Ectodermal cell (in vitro differentiated cells): Measurements from ENCODE around the gene LPIN1.

ENCODE experiments used
- H3K27ac ChIP-seq: 2 replicates; pipeline ENCODE4 v1.7.0; 2013; ENCODE audit warnings: mild to moderate bottlenecking, low read depth, low read length; ENCODE audit not compliant: insufficient read depth, poor library complexity, severe bottlenecking
- H3K27me3 ChIP-seq: 2 replicates; pipeline ENCODE4 v1.7.0; 2013; ENCODE audit warnings: mild to moderate bottlenecking, low read length; ENCODE audit not compliant: insufficient read depth, control insufficient read depth, poor library complexity, severe bottlenecking
- H3K36me3 ChIP-seq: one replicate; pipeline ENCODE4 v1.7.0; 2013; ENCODE audit warnings: low read length; ENCODE audit not compliant: control insufficient read depth, insufficient read depth
- H3K4me1 ChIP-seq: one replicate; pipeline ENCODE4 v1.7.0; 2013; ENCODE audit warnings: low read length; ENCODE audit not compliant: control insufficient read depth, insufficient read depth
- H3K4me3 ChIP-seq: 2 replicates; pipeline ENCODE4 v1.7.0; 2013; ENCODE audit warnings: low read depth, low read length, control low read depth; ENCODE audit not compliant: insufficient read depth
- H3K9me3 ChIP-seq: 2 replicates; pipeline ENCODE4 v1.7.0; 2013; ENCODE audit warnings: mild to moderate bottlenecking, low read length, moderate library complexity; ENCODE audit not compliant: control insufficient read depth
- WGBS, 2 experiments: methylation state at CpG; one replicate each; pipeline ENCODE4 v1.1.7; 2013; ENCODE audit warnings: missing lambda C conversion rate in 2 of 2; 5-methylcytosine and 5-hydroxymethylcytosine counted together

The LPIN1 gene

DNA sequence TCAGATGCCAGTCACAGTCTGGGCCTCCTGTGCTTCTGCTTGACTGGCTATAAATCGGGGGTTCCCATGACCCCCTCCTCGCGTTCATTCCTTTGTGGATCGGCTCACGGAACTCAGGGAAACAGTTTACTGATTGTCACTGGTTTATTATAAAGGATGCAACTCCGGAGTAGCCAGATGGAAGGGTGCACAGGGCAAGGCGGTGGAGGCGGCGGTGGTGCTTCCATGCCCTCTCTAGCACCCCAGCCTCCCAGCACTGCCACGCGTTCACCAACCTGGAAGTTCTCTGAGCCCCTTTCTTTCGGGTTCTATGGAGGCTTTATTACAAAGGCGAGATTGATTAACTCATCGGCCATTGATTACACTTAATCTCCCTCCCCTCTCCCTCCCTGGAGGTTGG, 15.6 kb downstream of the LPIN1 start:
- 97% methylated on average over 12 of the region's 14 CpGs for WGBS, 2 experiments
- Histone ChIP-seq H3K36me3 (peaks cover 18% of the 10 kb centered on the region), H3K4me3 (no peak overlapping the region), H3K27ac (no peak overlapping the region), H3K27me3 (no peaks in the 10 kb centered on the region), H3K9me3 (no peaks in the 10 kb centered on the region), H3K4me1 (no peaks in the 10 kb centered on the region)

DNA sequence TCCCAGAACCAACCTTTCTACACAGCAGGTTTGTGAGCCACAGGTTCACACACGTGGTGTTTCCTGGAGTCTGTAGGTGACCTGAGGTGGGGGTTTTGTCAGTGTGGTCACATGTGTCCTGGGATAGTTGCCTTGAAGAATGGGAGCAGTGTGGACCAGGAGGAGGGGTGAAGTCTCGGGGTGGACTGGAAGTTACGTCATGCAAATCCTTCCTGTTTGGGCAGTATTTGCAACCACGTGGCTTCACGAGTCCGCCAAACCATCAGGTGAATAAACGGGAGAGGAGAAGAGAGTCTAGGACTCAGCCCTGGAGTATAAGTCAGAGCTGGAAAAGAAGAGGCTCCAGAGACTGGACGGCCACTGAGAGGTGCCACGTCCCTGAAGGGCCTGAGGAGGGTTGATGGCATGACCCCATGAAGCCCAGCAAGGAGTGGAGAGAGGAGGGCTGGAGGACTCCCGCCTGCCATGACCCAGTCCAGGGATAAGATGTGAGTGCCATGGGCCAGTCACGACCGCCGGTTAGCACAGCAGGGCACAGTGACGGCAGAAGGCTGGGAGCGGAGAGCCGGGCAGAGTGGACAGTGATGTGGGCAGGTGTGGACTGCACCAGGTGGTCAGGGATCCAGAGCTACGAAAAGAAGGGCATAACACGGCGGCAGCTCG, 16.5 kb downstream of the LPIN1 start:
- WGBS, 2 experiments: 93 to 94% methylated on average over 20 of the region's 20 CpGs
- Histone ChIP-seq H3K4me3 (no peak overlapping the region), H3K27me3 (no peaks in the 10 kb centered on the region), H3K9me3 (no peaks in the 10 kb centered on the region), H3K4me1 (no peaks in the 10 kb centered on the region), H3K27ac (no peak overlapping the region), H3K36me3 (peaks cover 24% of the 10 kb centered on the region)

DNA sequence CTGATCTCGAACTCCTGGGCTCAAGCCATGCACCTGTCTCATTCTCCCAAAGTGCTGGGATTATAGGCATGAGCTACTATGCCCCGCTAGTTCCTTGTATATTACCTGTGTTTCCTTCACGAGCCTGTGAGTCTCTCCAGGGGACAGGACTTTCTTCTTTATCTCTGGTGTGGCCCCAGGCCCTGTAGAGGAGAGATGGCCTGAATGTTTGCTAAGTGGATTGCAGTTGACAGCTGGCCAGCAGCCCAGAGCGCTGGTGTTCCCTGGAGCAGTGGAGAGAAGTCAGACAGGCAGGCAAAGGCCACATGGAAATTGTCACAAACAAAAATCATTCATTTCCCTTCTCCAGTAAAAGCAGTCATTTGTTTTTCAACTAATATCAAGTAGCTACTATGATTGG, 17.9 kb downstream of the LPIN1 start:
- Histone ChIP-seq H3K27ac (no peak overlapping the region), H3K4me1 (no peaks in the 10 kb centered on the region), H3K9me3 (no peaks in the 10 kb centered on the region), H3K27me3 (no peaks in the 10 kb centered on the region), H3K4me3 (no peak overlapping the region), H3K36me3 (peaks cover 27% of the 10 kb centered on the region)
- WGBS, 2 experiments: 85 to 93% methylated on average over 4 of the region's 4 CpGs

DNA sequence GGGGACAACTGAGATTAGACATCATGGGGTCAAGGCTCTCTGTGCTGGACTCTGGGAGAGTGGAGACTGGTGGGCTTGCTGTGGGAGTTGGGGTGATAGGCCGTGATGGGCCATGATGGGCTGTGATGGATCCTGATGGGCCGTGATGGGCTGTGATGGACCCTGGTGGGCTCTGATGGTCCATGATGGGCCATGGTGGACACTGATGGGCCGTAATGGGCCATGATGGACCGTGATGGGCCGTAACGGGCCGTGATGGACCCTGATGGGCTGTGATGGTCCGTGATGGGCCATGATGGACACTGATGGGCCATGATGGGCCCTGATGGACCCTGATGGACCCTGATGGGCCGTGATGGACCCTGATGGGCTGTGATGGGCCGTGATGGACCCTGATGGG, 18.5 kb downstream of the LPIN1 start:
- Histone ChIP-seq H3K4me1 (no peaks in the 10 kb centered on the region), H3K36me3 (peaks cover 27% of the 10 kb centered on the region), H3K27me3 (no peaks in the 10 kb centered on the region), H3K9me3 (no peaks in the 10 kb centered on the region), H3K27ac (no peak overlapping the region), H3K4me3 (no peak overlapping the region)
- 95 to 96% methylated on average over 10 of the region's 10 CpGs for WGBS, 2 experiments

DNA sequence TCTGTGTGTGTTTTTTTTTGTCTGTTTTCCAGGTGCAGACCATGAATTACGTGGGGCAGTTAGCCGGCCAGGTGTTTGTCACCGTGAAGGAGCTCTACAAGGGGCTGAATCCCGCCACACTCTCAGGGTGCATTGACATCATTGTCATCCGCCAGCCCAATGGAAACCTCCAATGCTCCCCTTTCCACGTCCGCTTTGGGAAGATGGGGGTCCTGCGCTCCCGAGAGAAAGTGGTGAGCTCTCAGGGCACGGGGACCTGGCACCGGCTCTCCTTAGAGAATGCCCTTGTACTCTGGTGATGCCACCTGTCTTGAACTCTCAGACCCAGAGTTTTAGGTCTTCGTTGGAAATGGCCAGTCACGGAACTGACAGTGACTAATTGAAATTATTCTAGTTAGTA, 19.1 kb downstream of the LPIN1 start:
- Histone ChIP-seq H3K36me3 (peaks cover 27% of the 10 kb centered on the region), H3K4me1 (no peaks in the 10 kb centered on the region), H3K4me3 (no peak overlapping the region), H3K27ac (no peak overlapping the region), H3K9me3 (no peaks in the 10 kb centered on the region), H3K27me3 (no peaks in the 10 kb centered on the region)
- 89 to 90% methylated on average over 13 of the region's 13 CpGs for WGBS, 2 experiments

DNA sequence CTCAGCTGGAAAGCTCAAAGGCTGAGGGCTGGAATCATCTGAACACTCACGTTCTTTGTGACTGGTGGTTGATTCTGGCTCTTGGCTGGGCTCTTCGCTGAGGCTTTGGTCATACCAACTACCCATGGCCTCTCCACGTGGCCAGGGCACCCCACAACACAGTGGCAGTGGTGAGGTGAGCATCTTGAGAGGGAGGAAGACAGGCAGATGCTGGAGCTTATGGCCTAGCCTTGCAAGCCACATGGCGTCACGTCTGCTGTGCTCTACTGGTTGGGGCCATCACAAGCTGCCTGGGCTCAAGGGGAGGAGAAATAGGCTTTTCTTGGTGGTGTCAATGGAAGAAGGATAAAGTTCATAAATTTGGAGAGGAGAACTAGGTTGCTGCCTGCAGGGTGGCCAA, 19.6 kb downstream of the LPIN1 start:
- Histone ChIP-seq H3K36me3 (peaks cover 27% of the 10 kb centered on the region), H3K4me3 (no peak overlapping the region), H3K9me3 (no peaks in the 10 kb centered on the region), H3K4me1 (no peaks in the 10 kb centered on the region), H3K27ac (no peak overlapping the region), H3K27me3 (no peaks in the 10 kb centered on the region)
- 94 to 97% methylated on average over 5 of the region's 5 CpGs for WGBS, 2 experiments

DNA sequence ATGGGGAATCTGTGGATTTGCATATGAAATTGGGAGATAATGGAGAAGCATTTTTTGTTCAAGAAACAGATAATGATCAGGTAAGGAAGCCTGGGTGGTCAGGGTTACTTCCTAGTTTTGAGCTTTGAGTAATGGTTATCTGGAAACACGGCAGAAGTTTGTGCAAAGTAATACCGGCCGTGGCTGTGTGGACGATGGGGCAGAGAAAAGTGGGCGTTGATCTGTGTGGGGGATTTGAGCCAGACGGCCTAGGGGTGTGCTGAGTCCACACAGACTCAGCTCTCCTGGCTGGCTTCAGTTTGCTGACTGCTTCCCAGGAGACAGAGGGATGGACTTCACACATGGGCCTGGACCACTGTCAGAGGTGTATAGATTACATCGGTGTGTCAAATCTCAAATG, 21.3 kb downstream of the LPIN1 start:
- Histone ChIP-seq H3K27me3 (no peaks in the 10 kb centered on the region), H3K27ac (no peak overlapping the region), H3K36me3 (peaks cover 38% of the 10 kb centered on the region), H3K9me3 (no peaks in the 10 kb centered on the region), H3K4me1 (no peaks in the 10 kb centered on the region), H3K4me3 (no peak overlapping the region)
- 94 to 95% methylated on average over 7 of the region's 7 CpGs for WGBS, 2 experiments

DNA sequence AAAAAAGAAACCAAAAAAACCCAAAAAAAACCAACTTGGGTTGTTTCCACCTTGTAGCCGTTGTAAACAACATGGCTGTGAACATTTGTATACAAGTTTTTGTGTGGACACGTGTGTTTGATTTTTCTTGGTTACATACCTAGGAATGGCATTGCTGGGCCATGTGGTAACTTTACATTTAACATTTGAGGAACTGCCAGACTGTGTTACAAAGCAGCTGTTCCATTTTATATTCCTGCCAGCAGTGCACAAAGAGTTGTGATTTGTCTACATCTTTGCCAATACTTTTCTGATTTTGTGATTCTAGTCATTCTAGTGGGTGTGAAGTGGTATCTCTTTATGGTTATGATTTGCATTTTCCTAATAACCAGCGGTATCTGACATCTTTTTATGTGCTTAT, 22.5 kb downstream of the LPIN1 start:
- Histone ChIP-seq H3K4me1 (no peaks in the 10 kb centered on the region), H3K4me3 (no peak overlapping the region), H3K27ac (no peak overlapping the region), H3K36me3 (peaks cover 38% of the 10 kb centered on the region), H3K9me3 (no peaks in the 10 kb centered on the region), H3K27me3 (no peaks in the 10 kb centered on the region)
- WGBS, 2 experiments: 94 to 97% methylated on average over 3 of the region's 3 CpGs

DNA sequence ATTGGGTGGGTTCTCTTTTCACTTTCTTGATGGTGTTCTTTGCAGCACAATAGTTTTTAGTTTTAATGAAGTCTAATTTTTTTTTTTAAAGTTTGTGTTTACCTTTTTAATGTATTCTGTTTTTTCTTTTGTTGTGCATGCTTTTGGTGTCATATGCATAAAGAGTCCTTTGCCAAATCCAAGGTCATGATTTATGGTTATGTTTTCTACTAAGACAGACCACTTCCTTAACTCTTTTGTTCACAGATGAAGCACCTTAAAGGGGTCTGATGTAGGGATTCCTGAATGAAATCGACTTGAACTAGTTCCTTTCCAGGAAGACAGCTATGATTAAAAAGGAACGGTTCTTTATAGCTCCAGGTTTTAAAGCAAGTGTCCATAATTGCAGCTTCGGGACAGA, 23.1 kb downstream of the LPIN1 start:
- 93 to 98% methylated on average over 3 of the region's 3 CpGs for WGBS, 2 experiments
- no peak overlapping the region for H3K4me3 ChIP-seq
- no peaks in the 10 kb centered on the region for H3K4me1 ChIP-seq
- no peak overlapping the region for H3K27ac ChIP-seq
- no peaks in the 10 kb centered on the region for H3K27me3 ChIP-seq
- H3K36me3 ChIP-seq: peaks cover 38% of the 10 kb centered on the region
- H3K9me3 ChIP-seq: no peaks in the 10 kb centered on the region

DNA sequence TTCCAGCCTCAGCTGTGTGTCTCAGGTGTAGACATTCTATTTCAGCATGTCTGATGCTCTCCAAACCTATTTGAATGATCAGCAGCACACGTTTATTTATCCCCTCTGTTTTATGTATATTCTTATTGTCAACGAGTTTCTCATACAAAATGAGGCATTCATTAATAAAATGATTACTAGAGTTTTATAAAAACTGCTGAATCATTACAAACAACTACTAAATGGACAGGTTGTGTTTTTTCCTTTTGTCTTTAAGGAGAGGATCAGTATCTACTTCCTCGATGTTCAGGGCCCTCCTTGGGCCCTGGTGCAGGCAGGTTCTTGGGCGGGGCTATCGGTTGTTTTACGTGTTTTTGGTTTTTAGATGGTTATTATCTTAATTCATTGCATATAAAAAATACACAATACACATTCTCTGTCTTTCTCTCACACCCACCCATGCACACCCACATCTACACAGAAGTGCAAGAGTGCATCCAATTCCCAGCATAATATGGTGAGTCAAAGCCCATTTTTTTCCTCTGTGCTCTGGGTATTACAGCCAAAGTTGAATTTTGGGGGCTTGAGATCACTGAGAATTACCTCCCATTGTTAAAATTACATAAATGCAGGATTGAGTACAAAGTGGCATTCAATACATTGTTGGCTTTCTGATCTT, 24.2 kb downstream of the LPIN1 start:
- H3K27me3 ChIP-seq: no peaks in the 10 kb centered on the region
- H3K9me3 ChIP-seq: no peaks in the 10 kb centered on the region
- H3K36me3 ChIP-seq: peaks cover 33% of the 10 kb centered on the region
- WGBS, 2 experiments: 89 to 100% methylated on average over 2 to 5 of the region's 6 CpGs
- no peak overlapping the region for H3K4me3 ChIP-seq
- no peaks in the 10 kb centered on the region for H3K4me1 ChIP-seq
- H3K27ac ChIP-seq: no peak overlapping the region
